RPMI7951 (cell line): ENCODE results near the gene HIVEP3. TPM values are rescaled to one million over a fixed set of nuclear protein-coding genes. Genes with fewer than 3 reads are reported as not detected.

Source experiments
- DNase-seq: peaks from one replicate; pipeline ENCODE4 v3.0.0-alpha.2; 2012; ENCODE audit warnings: low read depth
- total RNA-seq: library from RNA; depleted of rRNA; stranded (reverse); fragments of >200 nt; shearing (Covaris generic); gene quantifications from 2 replicates; pipeline ENCODE4 v1.2.3, GENCODE V29; 2014

Gene HIVEP3
- total RNA-seq, 1 experiment from 2014 or later, result 4.1 TPM

GRCh38 chr1:41789661-41790330 is 128.9 kb downstream of the HIVEP3 start:
- no peak for DNase-seq

DNA sequence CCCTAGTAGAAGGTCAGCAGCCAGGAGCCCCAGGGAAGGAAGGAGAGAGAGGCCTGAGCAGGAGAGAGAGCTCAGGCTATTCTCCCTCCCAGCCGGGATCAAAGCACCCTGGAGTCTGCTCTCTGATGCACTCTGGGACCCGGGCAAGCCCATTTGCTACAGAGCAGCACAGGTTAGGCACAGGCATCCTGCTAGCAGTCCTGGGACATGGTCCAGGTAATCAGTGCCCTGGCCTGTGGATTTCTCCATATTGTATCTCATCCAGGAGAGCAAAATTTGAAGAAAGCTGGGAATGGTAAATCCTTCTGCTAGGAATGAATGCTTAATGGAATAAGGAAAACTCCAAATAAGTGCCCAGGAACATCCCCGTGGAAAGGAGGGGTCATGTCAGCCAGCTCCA is 130.3 kb downstream of the HIVEP3 start:
- no peak for DNase-seq

GRCh38 chr1:41784531-41785274 is 134.0 kb downstream of the HIVEP3 start:
- DNase-seq, result no peak

GRCh38 chr1:41783189-41783639 is 135.5 kb downstream of the HIVEP3 start:
- DNase-seq, result peak; percentile 95

- DNase-seq, result no peak
These were observed 137.8 kb downstream of the HIVEP3 start for GRCh38 chr1:41780916-41781315.

- no peak for DNase-seq
These were observed 138.4 kb downstream of the HIVEP3 start for GRCh38 chr1:41780322-41780721.

- DNase-seq, result no peak
These were observed 139.4 kb downstream of the HIVEP3 start for GRCh38 chr1:41779360-41779759.

DNA sequence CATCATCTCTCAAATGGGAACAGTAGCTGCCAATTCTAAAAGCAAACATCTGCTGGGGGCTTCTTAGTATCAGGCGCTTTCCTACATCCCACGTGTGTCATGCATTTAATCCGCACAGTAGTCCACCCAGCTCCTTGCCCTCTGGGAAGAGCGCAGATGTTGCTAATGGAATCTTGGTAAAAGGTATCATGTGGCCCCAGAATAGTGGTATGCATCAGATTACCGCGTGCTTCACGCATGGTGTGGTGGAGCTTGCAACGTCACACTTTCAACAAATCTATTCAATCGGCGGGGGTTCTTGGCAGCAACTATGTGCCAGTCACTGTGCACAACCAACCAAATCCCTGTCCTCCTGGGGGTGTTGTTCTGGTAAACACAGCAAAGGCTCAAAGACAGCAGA is 141.0 kb downstream of the HIVEP3 start:
- DNase-seq, result no peak

- peak; percentile 33 for DNase-seq
These were observed 141.8 kb downstream of the HIVEP3 start for GRCh38 chr1:41776891-41777441.

- peak; percentile 15 for DNase-seq
These were observed 142.7 kb downstream of the HIVEP3 start for GRCh38 chr1:41775956-41776585.

- no peak for DNase-seq
These were observed 144.2 kb downstream of the HIVEP3 start for GRCh38 chr1:41774471-41774990.

- no peak for DNase-seq
These were observed 144.9 kb downstream of the HIVEP3 start for GRCh38 chr1:41773842-41774241.

DNA sequence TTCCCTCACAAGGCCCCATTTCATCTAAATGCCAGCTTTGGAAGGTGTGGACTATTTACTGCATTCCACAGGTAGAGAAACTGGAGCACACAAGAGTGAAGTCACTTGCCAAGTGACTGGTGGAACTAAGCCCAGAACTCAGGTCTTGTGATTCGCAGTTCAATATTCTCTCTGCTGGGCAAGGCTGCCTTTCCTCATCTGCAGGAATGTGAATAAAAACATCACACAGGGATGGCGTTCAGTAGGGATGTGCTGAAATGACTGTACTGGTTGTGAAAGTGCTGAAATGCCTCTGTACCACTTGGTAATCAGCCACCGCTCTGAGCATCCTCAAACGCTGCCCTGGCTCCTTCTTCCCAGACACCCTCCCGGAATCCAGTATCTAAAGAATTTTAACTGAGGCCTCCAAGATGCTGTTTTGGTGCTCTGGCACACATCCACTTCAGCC is 145.6 kb downstream of the HIVEP3 start:
- DNase-seq, result no peak

GRCh38 chr1:41769068-41769467 is 149.7 kb downstream of the HIVEP3 start:
- no peak for DNase-seq

DNA sequence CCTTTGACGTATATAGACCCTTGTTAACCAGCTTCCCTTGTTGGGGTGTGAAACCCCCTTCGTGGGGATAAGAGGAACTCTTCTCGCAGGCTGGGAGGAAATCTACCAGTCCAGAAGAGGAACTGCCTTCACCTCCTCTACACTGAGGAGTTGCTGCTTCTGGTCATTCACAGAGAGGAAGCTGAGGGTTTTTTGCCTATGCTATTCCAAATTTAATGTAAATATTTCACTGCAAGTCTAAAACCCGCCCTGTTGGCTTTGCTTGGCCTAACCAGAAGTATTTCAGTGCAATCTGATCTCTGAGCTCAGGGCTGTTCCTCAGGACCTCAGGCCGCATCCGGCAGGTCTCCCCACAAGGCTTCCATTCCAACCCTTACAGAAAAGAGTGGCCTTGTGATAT is 150.1 kb downstream of the HIVEP3 start:
- DNase-seq, result no peak

GRCh38 chr1:41767534-41768525 is 150.9 kb downstream of the HIVEP3 start:
- peak; percentile 64 for DNase-seq

DNA sequence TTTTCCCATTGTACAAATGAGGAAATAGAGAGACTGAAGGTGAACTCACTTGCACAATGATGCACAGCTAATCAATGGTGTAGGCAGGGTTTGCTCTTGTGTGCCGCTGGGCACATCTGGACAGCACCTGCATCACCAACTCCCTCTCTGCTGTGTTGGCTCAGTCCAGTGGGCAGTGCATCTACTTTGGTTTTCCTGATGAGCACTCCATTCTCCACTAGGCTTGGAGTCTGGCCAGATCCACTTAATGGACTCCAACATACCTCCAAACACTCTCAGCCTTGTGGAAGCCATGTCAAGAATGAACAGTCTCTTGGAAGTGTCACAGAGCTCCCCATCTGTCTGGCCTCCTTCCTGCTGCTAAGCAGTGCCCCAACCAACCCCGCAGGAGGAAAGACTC is 152.2 kb downstream of the HIVEP3 start:
- DNase-seq, result peak; percentile 84

DNA sequence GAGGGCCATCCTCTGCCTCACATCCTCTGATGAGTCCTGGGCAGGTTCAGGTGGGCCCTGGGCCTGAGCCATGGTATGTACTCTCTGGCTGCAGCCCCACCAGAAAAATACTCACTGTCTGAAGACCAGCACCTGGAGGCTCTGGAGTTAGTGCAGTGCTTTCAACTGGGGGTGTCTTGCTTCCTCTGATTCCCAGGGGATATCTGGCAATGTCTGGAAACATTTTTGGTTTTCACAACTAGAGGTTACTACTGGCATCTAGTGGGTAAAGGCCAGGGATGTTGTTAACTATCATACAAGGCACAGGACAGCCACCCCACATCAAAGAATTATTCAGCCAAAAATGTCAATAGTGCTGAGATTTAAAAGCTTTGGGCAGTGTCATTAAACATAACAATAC is 152.7 kb downstream of the HIVEP3 start:
- DNase-seq, result no peak

DNA sequence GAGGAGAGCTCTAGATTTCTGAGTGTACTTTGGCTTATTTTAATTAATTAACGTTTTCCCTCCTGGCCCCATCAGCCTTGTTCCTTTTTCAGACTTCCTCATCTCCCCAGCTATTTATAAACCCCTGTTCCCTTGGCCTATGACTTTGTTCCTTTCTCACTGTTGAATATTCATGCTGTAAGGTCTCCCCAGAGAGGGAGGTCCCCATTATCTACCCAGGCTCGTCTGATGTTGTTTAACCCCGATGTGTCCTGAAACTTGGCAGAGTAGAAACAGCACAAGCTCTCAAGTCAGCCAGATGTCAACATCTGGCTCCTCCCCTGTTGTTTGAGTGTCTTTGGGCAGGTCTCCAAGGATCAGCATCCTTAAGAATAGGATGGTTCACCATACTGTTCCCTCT is 153.6 kb downstream of the HIVEP3 start:
- DNase-seq, result no peak

- no peak for DNase-seq
These were observed 154.1 kb downstream of the HIVEP3 start for GRCh38 chr1:41764656-41765055.

DNA sequence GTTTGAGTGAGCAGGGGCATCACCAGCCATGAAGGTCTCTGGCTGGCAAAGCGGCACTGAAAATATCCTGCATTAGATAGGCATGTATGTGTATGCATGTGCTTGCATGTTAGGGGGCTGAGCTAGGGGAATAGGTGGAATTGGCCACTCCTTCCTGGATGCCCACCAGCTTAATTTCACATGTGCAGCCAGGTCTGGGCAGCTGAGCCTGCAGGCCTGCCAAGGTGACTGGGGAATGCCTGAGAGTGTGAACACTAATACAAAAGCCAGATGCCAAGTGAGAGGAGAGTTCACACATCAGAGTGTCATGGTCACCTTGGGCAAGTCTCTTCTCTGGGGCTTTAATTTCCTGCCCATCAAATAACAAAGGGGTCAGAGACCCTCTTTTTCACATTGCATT is 155.9 kb downstream of the HIVEP3 start:
- no peak for DNase-seq
